Measurements from ENCODE around the gene PBX2. TPM values are rescaled to one million over a fixed set of nuclear protein-coding genes. Genes with fewer than 3 reads are reported as not detected.
A peak's percentile ranks its signal among the peaks of the same experiment; 100 is the strongest.
"Not testable (repeated sequence)": the region's sequence is repeated elsewhere in the genome, so short reads cannot be mapped to it uniquely, and the experiment has no call there.

The PBX2 gene
- total and polyA plus RNA-seq, 10 of the 15 experiments (the other 5 are each of a cell fraction or from before 2014, with no cell fraction given): 0.84 to 66.5 (median 20.6) TPM

- H3K79me2 ChIP-seq (ENCODE audit: control insufficient read depth, insufficient read depth, low read length): peaks cover 54% of the 10 kb centered on the region
- H3K4me2 ChIP-seq (ENCODE audit: control insufficient read depth, insufficient read depth): peak overlapping the region; percentile 93
- TF ChIP-seq, protein P1, sequence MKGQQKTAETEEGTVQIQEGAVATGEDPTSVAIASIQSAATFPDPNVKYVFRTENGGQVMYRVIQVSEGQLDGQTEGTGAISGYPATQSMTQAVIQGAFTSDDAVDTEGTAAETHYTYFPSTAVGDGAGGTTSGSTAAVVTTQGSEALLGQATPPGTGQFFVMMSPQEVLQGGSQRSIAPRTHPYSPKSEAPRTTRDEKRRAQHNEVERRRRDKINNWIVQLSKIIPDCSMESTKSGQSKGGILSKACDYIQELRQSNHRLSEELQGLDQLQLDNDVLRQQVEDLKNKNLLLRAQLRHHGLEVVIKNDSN (IDR thresholded peaks at IDR 0.05; ENCODE audit: borderline replicate concordance, extremely low read length, insufficient read depth, low read depth, low read length): no peak
- TF ChIP-seq HCFC1 (IDR thresholded peaks at IDR 0.05; ENCODE audit: low read length) (no peak), CBX3 (IDR thresholded peaks at IDR 0.05; ENCODE audit: borderline replicate concordance, low read depth) (no peak), BACH1 (IDR thresholded peaks at IDR 0.05; ENCODE audit: borderline replicate concordance) (no peak), ZNF207 (IDR thresholded peaks at IDR 0.05; ENCODE audit: borderline replicate concordance) (no peak), PML (IDR thresholded peaks at IDR 0.05; ENCODE audit: low read length) (no peak), POLR2AphosphoS5 (IDR thresholded peaks at IDR 0.05; ENCODE audit: low read length) (no peak), ZNF622 (IDR thresholded peaks at IDR 0.05) (no peak), POLR2A (IDR thresholded peaks at IDR 0.05; ENCODE audit: low read depth, low read length) (no peak), NFIC (IDR thresholded peaks at IDR 0.05; ENCODE audit: low read depth, low read length) (no peak)
- H3K27me3 ChIP-seq (replicated peaks in 1 of 2; ENCODE audit: control insufficient read depth in 2 of 2, insufficient read depth in 2 of 2, low read length in 1 of 2): no peaks in the 10 kb centered on the region
- ChIA-PET POLR2A (interaction anchor here (0.8 to 7.0 kb wide), 4 partner anchors 9 to 80 kb away, joined by 3 to 123 read pairs (median 37); partner anchors contain the start of genes AGPAT1, ATF6B, FKBPL and RNF5), SMC1A (ENCODE audit: uncharacterized antibody, unreplicated experiment) (interaction anchor here (0.6 to 1.6 kb wide), 3 partner anchors 7 to 1136 kb away, joined by 3 to 6 read pairs (median 3); no protein-coding TSS in a partner anchor), CTCF (interaction anchor here (0.9 kb wide), 1 partner anchor 271 kb away, joined by 5 read pairs; no protein-coding TSS in a partner anchor), RAD21 (ENCODE audit: unreplicated experiment) (interaction anchor here (1.6 kb wide), 1 partner anchor 10 kb away, joined by 6 read pairs; no protein-coding TSS in a partner anchor)
- ATAC-seq: no peak
- H2AFZ ChIP-seq (ENCODE audit: control insufficient read depth, low read depth, low read length): no peak overlapping the region
- intact Hi-C loops (cut with micrococcal nuclease; ENCODE audit: unreplicated experiment) (no loop called here), in situ Hi-C loops (cut with MboI) (no loop called here)
- H3K36me3 ChIP-seq (ENCODE audit: control insufficient read depth in 2 of 2, insufficient read depth in 2 of 2, low read length in 1 of 2): peaks cover 4 to 6% of the 10 kb centered on the region in 2 experiments; a peak in 3 of 4 replicates
- H3K4me3 ChIP-seq: peak overlapping the region; percentile 90
- peak overlapping the region; percentile 99 for H3K9ac ChIP-seq (ENCODE audit: control insufficient read depth, insufficient read depth, low read length)
- FAIRE-seq: no peak
- peaks cover 26% of the 10 kb centered on the region for H3K4me1 ChIP-seq (ENCODE audit: control insufficient read depth, insufficient read depth, low read length)
- BruUV-seq (replicated peaks): no TSS peak
- H3K27ac ChIP-seq (ENCODE audit: control insufficient read depth, insufficient read depth): peak overlapping the region; percentile 100
- 63% methylated on average over 10 of the region's 13 CpGs for WGBS (ENCODE audit: insufficient coverage, insufficient replicate concordance, low lambda C conversion rate, missing lambda C conversion rate)
- H4K20me1 ChIP-seq (ENCODE audit: control insufficient read depth, insufficient read depth): no peaks in the 10 kb centered on the region
- H3K9me3 ChIP-seq (replicated peaks; ENCODE audit: control insufficient read depth, insufficient read depth, low read length): no peaks in the 10 kb centered on the region
- DNase-seq (ENCODE audit: low read depth, low spot score): no peak
Observed at GRCh38 chr6:32188381-32189068, 1.5 kb downstream of the PBX2 start.

GRCh38 chr6:32187725-32188380 lies 2.1 kb downstream of the PBX2 start:
- ChIA-PET SMC1A (ENCODE audit: uncharacterized antibody, unreplicated experiment) (interaction anchor here (0.6 to 1.6 kb wide), 3 partner anchors 8 to 1136 kb away, joined by 3 to 6 read pairs (median 3); no protein-coding TSS in a partner anchor), POLR2A (interaction anchor here (0.9 to 7.0 kb wide), 2 partner anchors 9 to 81 kb away, joined by 3 to 123 read pairs; partner anchors contain the start of genes AGPAT1 and RNF5), CTCF (interaction anchor here (0.9 to 1.2 kb wide), 2 partner anchors 8 to 272 kb away, joined by 3 to 5 read pairs; no protein-coding TSS in a partner anchor)
- Histone ChIP-seq H3K79me2 (ENCODE audit: control insufficient read depth, insufficient read depth, low read length) (peaks cover 53% of the 10 kb centered on the region), H3K4me1 (ENCODE audit: control insufficient read depth, insufficient read depth, low read length) (peaks cover 23% of the 10 kb centered on the region), H3K4me2 (ENCODE audit: control insufficient read depth, insufficient read depth) (peak overlapping the region; percentile 93), H3K4me3 (peak overlapping the region; percentile 90; the same call in 1 of the 2 replicates)
- H3K27ac ChIP-seq (ENCODE audit: control insufficient read depth, insufficient read depth); H3K27me3 ChIP-seq (replicated peaks in 1 of 2; ENCODE audit: control insufficient read depth in 2 of 2, insufficient read depth in 2 of 2, low read length in 1 of 2); DNase-seq (ENCODE audit: low read depth, low spot score); in situ Hi-C loops (cut with MboI); RAD21 ChIA-PET (ENCODE audit: unreplicated experiment); intact Hi-C loops (cut with micrococcal nuclease; ENCODE audit: unreplicated experiment); H3K9me3 ChIP-seq (replicated peaks; ENCODE audit: control insufficient read depth, insufficient read depth, low read length); H2AFZ ChIP-seq (ENCODE audit: control insufficient read depth, low read depth, low read length); H4K20me1 ChIP-seq (ENCODE audit: control insufficient read depth, insufficient read depth); H3K9ac ChIP-seq (ENCODE audit: control insufficient read depth, insufficient read depth, low read length); H3K36me3 ChIP-seq (ENCODE audit: control insufficient read depth in 2 of 2, insufficient read depth in 2 of 2, low read length in 1 of 2); BruUV-seq (replicated peaks); FAIRE-seq; ATAC-seq: not testable (repeated sequence)
- 99% methylated on average over 17 of the region's 18 CpGs for WGBS (ENCODE audit: insufficient coverage, insufficient replicate concordance, low lambda C conversion rate, missing lambda C conversion rate)
